Peyer's patch (tissue), 4 donors: ENCODE data around the gene LMX1B. TPM values are rescaled to one million over a fixed set of nuclear protein-coding genes. Genes with fewer than 3 reads are reported as not detected.

Experiments
- DNase-seq, 3 donors: peaks; one replicate each; pipeline ENCODE4 v3.0.0-alpha.2; 2017 to 2019
- H3K27ac ChIP-seq, 4 donors: fragments of 200-600 bp; sonication (generic); one replicate each; pipeline ENCODE4 v1.5.1; 2016 to 2019
- H3K27me3 ChIP-seq, 2 donors: fragments of 200-600 bp; sonication (generic); one replicate each; pipeline ENCODE4 v1.5.1; 2019
- H3K36me3 ChIP-seq, 3 donors: fragments of 200-600 bp; sonication (generic); one replicate each; pipeline ENCODE4 v1.5.1; 2016 to 2019
- H3K4me1 ChIP-seq, 4 donors: fragments of 200-600 bp; sonication (generic); one replicate each; pipeline ENCODE4 v1.5.1; 2016 to 2019
- H3K4me3 ChIP-seq, 4 donors: fragments of 200-600 bp; sonication (generic); 1 replicate in 3 of 4; 2 replicates in 1 of 4; pipeline ENCODE4 v1.5.1; 2016 to 2019; ENCODE audit warnings: mild to moderate bottlenecking in 1 of 4
- H3K9me3 ChIP-seq, 4 donors: fragments of 200-600 bp; sonication (generic); one replicate each; pipeline ENCODE4 v1.5.1; 2016 to 2019; ENCODE audit warnings: mild to moderate bottlenecking in 1 of 4
- CTCF ChIP-seq, 6 experiments: fragments of 450-650 bp in 4 of 6; fragments of 200-600 bp in 2 of 6; sonication (generic) in 1 of 6; IDR thresholded peaks; one replicate each; pipeline ENCODE4 v1.5.1; 2017 to 2019; ENCODE audit warnings: antibody characterized with exemption in 6 of 6, mild to moderate bottlenecking in 3 of 6, moderate library complexity in 1 of 6
- POLR2A ChIP-seq, 2 donors: fragments of 450-650 bp; IDR thresholded peaks; one replicate each; pipeline ENCODE4 v1.5.1; 2017; ENCODE audit warnings: antibody characterized with exemption in 2 of 2, mild to moderate bottlenecking in 2 of 2, moderate library complexity in 2 of 2
- total RNA-seq, 4 donors: library from RNA; depleted of rRNA; stranded (reverse); fragments of >200 nt; gene quantifications; one replicate each; pipeline ENCODE4 v1.1.0, GENCODE V29; 2016

Gene LMX1B
- total RNA-seq, 4 donors from 2014 or later, result not detected

DNA sequence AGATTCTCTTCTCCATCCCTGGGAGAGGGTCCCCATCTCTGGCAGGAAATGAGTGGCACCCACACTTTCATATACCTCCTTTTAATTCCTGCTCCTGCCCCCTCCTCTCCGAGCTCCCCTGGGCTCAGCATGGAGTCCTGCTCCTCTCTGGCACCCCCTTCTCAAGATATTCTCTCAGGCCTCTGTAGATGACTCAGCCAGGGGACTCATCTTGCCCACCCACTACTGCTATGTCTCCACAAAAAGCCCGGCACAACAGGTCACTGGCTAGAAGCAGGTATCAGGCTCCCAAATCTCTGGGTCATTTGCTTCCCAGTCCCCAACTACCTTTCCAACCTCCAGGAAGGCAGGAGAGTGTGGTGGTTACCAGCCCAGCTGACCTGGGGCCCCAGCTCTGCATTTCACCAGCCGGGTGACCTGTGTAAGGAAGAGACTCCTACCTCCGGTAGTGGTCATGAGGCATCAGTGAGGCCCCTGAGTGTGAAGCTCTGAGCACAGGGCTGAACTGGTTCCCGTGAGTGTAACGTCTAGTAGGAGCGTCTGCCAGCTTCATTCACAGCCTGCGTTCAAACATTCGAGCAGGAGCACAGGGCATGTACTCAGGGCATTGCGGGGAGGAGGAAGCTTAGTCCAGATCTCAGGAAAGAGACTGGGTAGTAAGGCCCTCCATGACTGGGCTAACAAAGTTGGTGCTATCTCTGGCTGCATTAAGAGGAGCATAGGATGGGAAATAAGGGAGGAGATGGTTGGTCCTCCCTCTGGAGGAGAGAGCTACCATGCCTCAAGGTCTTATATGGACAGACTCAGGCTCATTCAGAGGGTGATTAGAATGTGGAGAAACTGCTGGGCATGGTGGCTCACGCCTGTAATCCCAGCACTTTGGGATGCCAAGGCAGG, 63.7 kb downstream of the LMX1B start:
- Histone ChIP-seq H3K27me3 (peaks cover 0 to 30% of the 10 kb centered on the region in 2 donors), H3K36me3 (no peaks in the 10 kb centered on the region), H3K27ac (no peak overlapping the region), H3K9me3 (no peaks in the 10 kb centered on the region), H3K4me3 (no peak overlapping the region), H3K4me1 (peaks cover 0 to 1% (median 0%) of the 10 kb centered on the region in 4 donors)
- DNase-seq, result no peak
- TF ChIP-seq POLR2A (IDR thresholded peaks at IDR 0.05) (no peak), CTCF (IDR thresholded peaks at IDR 0.05) (no peak)

DNA sequence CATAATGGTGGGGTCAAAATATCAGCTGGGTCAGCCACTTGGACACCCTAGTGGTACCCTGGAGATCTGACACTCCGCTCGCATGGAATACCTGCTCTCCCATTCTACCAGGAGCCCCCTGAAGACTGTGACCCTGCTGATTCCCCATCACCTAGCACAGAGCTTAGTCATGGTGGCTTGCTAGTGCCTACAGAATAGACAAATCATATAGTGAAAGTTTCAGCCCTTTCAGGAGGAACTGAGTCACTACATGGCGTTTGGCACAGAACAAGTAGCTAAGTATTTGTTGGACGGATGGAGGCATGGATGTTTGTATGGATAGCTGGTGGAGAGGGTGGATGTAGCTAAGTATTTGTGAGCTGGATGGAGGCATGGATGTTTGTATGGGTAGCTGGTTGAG, 65.3 kb downstream of the LMX1B start:
- peaks cover 0 to 40% of the 10 kb centered on the region in 2 donors for H3K27me3 ChIP-seq
- peaks cover 0 to 12% (median 4%) of the 10 kb centered on the region in 4 donors for H3K4me1 ChIP-seq
- H3K27ac ChIP-seq, result no peak overlapping the region
- H3K9me3 ChIP-seq, result no peaks in the 10 kb centered on the region
- no peak overlapping the region for H3K4me3 ChIP-seq
- no peak for DNase-seq
- H3K36me3 ChIP-seq, result no peaks in the 10 kb centered on the region
- TF ChIP-seq CTCF (IDR thresholded peaks at IDR 0.05) (no peak), POLR2A (IDR thresholded peaks at IDR 0.05) (no peak)

GRCh38 chr9:126681336-126681735, 67.6 kb downstream of the LMX1B start:
- H3K4me3 ChIP-seq, result no peak overlapping the region
- no peak overlapping the region for H3K27ac ChIP-seq
- H3K36me3 ChIP-seq, result no peaks in the 10 kb centered on the region
- peaks cover 0 to 12% (median 4%) of the 10 kb centered on the region in 4 donors for H3K4me1 ChIP-seq
- no peaks in the 10 kb centered on the region for H3K9me3 ChIP-seq
- no peak for DNase-seq
- H3K27me3 ChIP-seq, result peaks cover 0 to 35% of the 10 kb centered on the region in 2 donors
- TF ChIP-seq CTCF (IDR thresholded peaks at IDR 0.05) (no peak), POLR2A (IDR thresholded peaks at IDR 0.05) (no peak)

DNA sequence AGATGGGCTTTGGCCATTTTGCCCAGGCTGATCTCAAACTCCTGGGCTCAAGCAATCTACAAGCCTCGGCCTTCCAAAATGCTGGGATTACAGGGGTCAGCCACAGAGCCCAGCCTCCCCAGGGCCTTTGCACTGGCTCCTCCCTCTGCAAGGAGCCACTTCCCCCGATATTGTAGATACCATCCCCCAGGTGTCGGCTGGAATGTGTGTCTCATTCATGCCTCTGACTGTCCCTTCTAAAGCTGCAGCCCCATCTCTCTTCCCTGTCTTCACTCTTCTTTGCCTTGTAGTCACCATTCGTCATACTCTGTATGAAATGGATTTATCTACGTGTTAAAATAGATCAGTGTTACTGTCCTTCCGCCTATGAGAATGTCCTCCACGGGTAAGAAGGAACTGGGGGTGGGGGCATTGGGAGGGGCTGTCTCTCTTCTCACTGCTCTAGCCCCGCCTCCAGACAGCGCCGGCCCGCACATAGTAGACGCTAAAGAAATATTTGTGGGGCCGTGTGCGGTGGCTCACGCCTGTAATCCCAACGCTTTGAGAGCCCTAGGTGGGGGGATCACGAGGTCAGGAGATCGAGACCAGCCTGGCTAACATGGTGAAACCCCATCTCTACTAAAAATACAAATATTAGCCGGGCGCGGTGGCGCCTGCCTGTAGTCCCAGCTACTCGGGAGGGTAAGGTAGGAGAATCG, 68.5 kb downstream of the LMX1B start:
- Histone ChIP-seq H3K4me3 (no peak overlapping the region), H3K27ac (no peak overlapping the region), H3K9me3 (no peaks in the 10 kb centered on the region), H3K36me3 (no peaks in the 10 kb centered on the region), H3K4me1 (peaks cover 0 to 12% (median 4%) of the 10 kb centered on the region in 4 donors), H3K27me3 (peaks cover 0 to 26% of the 10 kb centered on the region in 2 donors)
- no peak for TF ChIP-seq CTCF (IDR thresholded peaks at IDR 0.05)
- no peak for TF ChIP-seq POLR2A (IDR thresholded peaks at IDR 0.05)
- DNase-seq, result no peak

DNA sequence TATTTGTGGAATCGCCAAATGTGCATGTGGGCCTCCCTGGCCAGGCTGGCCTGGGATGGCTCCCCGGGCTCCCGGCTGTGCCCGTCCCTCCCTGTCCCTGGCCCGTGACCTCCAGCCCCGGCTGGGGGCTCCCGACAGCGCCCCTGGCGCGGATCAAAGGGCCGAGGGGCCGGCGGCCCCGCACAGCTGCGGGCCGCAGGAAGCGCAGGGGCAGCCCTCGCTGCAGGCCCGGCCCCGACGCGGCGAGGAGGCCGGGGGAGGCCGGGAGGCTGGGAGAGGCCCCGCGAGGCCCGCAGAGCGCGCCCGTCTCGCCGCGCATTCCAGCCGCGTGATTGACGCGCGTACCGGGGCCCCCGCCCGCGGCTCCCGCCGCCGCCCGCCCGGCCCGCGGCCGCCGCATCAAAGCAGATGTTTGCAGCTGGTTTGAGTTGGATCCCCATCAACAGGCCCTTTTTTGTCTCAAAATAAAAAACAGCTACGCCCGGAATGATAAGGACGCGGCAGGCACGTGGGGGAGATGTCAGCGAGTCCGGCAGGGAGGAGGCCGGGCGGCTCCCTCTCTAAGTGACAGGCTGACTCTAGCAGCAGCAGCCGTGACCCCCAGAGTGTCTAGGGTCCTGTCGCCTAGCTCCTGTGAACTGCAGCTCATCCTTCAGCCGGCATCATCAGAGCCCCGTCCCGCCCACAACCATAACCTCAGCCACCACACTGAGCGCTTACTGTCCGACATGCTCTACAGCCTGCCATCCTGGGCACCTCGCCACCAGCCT, 69.4 kb downstream of the LMX1B start:
- DNase-seq, result no peak
- no peaks in the 10 kb centered on the region for H3K9me3 ChIP-seq
- peak overlapping the region in 2 of 4 donors; percentile 15 to 28 for H3K4me3 ChIP-seq
- H3K36me3 ChIP-seq, result no peaks in the 10 kb centered on the region
- peaks cover 0 to 12% (median 4%) of the 10 kb centered on the region in 4 donors for H3K4me1 ChIP-seq
- peaks cover 0 to 21% of the 10 kb centered on the region in 2 donors for H3K27me3 ChIP-seq
- TF ChIP-seq POLR2A (IDR thresholded peaks at IDR 0.05) (no peak), CTCF (IDR thresholded peaks at IDR 0.05) (no peak)
- H3K27ac ChIP-seq, result no peak overlapping the region
